Measurements from ENCODE around the gene SUSD2. TPM values are rescaled to one million over a fixed set of nuclear protein-coding genes. Genes with fewer than 3 reads are reported as not detected.

Gene SUSD2
- total and polyA plus RNA-seq, 2 of the 8 experiments (the other 6 are each of a cell fraction or from before 2014, with no cell fraction given), result 2.0 to 4.8 TPM

DNA sequence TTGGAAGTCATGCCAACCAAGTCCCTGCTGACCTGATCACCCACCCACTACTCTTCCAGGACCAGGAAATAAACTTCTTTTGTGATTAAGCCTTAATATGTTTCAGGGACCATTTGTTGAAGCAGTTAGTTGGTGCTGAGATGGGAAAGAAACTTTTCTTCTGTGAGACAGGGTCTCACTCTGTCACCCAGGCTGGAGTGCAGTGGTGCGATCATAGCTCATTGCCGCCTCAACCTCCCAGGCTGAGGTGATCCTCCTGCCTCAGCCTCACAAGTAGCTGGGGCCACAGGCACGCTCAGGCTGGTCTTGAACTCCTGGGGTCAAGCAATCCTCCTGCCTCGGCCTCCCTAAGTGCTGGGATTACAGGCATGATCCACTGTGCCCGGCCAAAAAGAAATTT is 10.6 kb downstream of the SUSD2 start (continued):
- TF ChIP-seq, protein P1, sequence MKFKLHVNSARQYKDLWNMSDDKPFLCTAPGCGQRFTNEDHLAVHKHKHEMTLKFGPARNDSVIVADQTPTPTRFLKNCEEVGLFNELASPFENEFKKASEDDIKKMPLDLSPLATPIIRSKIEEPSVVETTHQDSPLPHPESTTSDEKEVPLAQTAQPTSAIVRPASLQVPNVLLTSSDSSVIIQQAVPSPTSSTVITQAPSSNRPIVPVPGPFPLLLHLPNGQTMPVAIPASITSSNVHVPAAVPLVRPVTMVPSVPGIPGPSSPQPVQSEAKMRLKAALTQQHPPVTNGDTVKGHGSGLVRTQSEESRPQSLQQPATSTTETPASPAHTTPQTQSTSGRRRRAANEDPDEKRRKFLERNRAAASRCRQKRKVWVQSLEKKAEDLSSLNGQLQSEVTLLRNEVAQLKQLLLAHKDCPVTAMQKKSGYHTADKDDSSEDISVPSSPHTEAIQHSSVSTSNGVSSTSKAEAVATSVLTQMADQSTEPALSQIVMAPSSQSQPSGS (IDR thresholded peaks at IDR 0.05; ENCODE audit: low read length), result no peak
- TF ChIP-seq TCF12 (IDR thresholded peaks at IDR 0.05; ENCODE audit: low read depth, low read length), result no peak
- TF ChIP-seq JUND (IDR thresholded peaks at IDR 0.05; ENCODE audit: low read length), result no peak
- TF ChIP-seq CTBP2 (IDR thresholded peaks at IDR 0.05; ENCODE audit: borderline replicate concordance, insufficient read depth, insufficient read length, low read length), result no peak
- no peak for TF ChIP-seq SP2 (IDR thresholded peaks at IDR 0.05; ENCODE audit: low read length)
